Measurements from ENCODE around the gene DYNLT1.
"Not testable (repeated sequence)": the region's sequence is repeated elsewhere in the genome, so short reads cannot be mapped to it uniquely, and the experiment has no call there.

Gene DYNLT1

GRCh38 chr6:158621694-158622544 lies 22.6 kb downstream of the DYNLT1 start:
- peak in 1 of 2 experiments; percentile 17 for DNase-seq

DNA sequence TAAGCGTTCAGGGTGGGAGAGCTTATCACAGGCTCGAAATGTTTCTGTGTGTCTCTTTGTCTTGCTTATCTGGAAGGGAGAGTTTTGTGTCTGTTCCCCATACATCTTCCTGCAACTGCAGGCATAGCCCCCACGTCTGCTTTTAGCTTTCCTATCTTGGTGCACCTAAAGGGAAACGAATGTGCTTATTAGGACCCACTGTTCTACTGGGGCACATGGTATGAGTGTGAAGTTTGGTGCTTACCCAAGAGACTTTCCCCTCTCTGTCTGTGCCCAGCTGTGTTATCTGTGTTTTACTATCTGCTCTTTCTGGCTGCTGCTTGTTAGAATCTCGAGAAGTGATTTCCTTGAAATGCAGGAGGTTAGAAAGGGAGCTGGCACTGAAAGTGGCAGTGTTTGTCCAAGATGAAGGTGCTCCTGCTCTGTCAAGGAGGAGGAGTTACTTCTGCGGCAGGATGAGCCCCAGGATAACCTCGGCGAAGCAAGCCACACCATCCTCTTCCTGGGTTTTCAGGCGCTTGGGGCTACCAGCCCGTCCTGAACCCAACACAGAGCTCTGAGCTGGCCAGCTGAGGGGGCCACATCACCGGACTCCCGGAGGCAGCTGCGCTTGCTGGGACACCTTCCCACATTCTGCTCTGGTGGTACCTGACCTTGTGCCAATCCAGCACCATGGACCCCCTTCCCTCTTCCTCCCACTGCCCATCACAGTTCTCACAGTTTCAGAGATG lies 23.4 kb downstream of the DYNLT1 start:
- peak in 1 of 2 experiments; percentile 8 for DNase-seq

DNA sequence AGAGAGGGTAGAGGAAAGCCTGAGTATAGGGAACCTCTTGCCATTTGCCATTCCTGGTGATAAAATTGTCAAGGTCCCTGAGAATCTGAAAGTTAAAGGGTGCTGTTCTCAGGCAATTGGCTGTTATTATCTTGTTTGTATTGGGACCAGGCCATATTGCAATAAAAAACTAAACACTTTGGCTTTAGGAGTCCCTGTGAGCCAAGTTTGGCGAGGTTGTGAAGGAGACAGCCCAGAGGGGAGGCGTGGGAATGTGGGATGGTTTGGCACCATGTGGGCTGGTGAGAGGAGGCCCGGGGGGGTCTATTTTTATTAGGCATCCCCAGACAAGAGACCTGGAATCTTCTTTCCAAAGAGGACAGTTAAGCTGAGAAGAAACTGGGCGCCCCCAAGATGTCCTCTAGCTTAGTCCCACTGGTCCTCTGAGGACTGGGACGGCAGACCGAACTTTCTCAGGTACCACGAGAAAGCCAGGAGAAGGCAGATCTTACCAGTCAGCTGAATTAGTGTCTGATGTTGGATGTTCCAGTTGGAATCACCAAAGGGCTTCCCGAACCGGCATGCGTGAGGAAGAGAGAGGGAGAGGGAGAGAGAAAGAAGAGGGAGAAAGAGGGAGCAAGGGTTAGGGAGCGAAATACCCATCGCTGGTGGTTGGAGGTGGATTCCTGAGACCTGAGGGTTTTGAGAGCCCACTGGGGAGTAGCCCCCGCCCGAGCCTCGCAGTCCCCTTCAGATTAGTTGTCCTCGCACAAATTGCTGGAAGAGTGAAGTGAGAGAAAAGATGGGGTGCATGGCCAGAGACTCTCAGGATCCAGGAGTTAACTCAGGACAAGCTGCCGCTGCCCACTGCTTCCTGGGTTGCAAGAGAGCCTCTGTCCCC lies 24.4 kb downstream of the DYNLT1 start:
- DNase-seq, result no peak

- DNase-seq, result not testable (repeated sequence)
Measured at GRCh38 chr6:158618289-158618688, 26.3 kb downstream of the DYNLT1 start.

- not testable (repeated sequence) for DNase-seq
Measured at GRCh38 chr6:158614606-158615005, 29.9 kb downstream of the DYNLT1 start.

DNA sequence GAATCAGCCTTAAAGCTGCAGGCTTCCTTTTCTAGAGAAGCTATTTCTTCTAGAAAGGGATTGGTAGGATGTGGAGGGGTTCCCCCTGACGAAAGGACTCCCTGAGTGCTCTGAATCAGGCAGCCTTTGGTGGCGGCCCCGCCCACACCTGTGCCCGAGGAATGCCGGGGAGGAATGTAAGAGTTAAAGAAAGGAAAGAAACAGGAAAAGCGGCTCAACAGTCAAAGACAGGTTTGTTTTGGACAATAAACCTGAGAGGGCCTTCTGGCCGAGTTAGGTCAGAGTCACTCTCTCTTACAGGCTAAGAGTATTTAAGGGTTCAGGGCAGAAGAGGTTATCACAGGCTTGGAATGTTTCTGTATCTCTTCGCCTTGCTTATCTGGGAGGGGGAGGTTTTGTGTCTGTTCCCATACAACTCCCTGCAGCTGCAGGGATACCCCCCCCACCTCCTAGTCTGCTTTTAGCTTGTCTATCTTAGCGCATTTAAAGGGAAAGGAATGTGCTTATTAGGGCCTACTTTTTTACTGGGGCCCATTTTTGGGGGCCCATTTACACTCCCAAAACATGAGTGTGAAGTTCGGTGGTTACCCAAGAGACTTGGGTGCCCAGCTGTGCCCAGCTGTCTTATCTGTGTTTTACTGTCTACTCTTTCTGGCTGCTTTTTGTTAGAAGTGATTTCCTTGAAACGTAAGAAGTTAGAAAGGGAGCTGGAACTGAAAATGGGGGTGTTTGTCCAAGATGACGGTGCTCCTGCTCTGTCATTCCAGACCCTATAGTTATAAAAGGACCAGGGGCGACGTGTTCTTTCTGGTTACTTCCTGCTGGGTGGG lies 32.8 kb downstream of the DYNLT1 start:
- no peak for DNase-seq

- no peak for DNase-seq
Measured at GRCh38 chr6:158611039-158611438, 33.5 kb downstream of the DYNLT1 start.

- DNase-seq, result no peak
Measured at GRCh38 chr6:158610319-158610968, 34.1 kb downstream of the DYNLT1 start.

- DNase-seq, result no peak
Measured at GRCh38 chr6:158609455-158610155, 34.9 kb downstream of the DYNLT1 start.

DNA sequence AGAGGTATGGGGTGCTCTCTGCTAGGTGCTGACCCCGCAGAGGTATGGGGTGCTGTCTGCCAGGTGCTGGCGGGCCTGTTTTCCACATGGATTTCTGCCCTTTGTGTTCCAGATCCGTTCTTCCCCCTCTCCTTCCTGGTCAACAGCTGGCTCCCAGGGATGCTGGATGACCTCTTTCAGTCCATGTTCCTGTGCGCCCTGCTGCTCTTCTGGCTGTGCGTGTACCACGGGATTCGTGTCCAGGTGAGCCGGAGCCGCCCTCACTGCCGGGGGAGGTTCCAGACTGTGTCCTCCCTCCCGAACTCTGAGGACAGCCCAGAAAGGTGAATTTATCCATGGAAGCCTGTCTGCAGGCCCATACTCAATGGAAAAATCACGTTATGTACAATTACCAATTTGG lies 36.3 kb downstream of the DYNLT1 start:
- DNase-seq, result no peak

GRCh38 chr6:158607411-158608170 lies 37.0 kb downstream of the DYNLT1 start:
- no peak for DNase-seq

DNA sequence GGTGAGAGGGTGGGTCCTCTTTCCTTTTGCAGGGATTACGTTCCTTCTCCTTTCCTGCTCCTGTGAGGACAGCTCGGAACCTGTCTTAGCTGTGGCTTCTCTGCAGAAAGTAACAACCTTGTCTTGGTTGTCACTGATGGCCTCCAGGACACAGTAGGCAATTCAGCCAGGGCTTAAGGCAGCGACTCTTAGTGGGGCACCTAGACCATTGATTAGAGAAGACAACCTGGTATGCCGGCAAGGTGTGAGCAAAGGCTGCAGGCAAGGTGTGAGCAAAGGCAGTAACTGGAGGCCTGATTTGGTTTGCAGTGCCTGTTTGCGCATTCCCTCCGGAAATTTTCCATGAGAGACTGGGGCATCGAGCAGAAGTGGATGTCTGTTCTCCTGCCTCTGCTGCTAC lies 37.6 kb downstream of the DYNLT1 start:
- DNase-seq, result no peak

DNA sequence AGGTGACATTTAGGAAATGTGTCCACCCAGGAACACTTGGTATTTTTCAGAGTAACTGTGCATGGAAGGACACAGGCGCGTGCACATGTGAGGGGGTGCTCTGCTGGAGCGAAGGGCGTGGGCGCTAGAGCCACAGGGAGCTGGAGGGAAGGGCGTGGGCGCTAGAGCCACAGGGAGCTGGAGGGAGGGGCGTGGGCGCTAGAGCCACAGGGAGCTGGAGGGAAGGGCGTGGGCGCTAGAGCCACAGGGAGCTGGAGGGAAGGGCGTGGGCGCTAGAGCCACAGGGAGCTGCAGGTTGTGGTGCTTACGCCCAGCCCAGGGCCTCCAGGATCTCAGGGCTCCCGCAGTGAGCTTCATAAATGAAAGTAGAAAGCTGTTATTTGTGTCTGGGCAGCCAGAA lies 38.5 kb downstream of the DYNLT1 start:
- DNase-seq, result not testable (repeated sequence)

DNA sequence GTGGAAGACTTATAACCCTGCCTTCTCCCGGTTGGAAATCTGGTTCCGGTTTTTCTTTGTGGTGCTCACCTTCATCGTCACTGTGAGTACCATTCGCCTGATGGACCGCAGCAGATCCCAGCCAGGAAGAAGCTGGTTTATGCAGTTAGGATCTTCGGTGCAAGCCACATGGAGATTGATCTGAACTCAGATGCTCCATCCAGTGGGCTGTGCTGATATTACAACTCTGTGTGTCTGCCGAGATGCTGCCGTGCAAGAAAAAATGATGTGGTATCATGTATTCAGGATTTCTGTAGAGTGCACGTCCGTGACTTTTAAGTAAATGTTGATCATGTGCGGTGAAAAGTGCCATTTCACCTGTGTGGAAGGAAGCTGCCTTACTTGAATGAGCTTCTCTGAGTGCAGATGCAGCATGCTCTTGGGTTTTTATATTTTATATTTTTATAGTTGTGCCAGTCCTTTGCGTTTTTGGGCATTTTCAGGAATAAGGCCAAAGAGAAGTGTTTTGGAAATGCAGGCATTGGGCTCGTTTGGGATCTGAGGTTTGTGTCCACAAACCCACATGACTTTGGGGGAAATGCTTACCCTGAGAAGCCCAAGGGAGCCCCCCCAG lies 39.2 kb downstream of the DYNLT1 start:
- peak; percentile 69 to 73 for DNase-seq

GRCh38 chr6:158604048-158604406 lies 40.5 kb downstream of the DYNLT1 start:
- no peak for DNase-seq

GRCh38 chr6:158603261-158604047 lies 41.1 kb downstream of the DYNLT1 start:
- no peak for DNase-seq

DNA sequence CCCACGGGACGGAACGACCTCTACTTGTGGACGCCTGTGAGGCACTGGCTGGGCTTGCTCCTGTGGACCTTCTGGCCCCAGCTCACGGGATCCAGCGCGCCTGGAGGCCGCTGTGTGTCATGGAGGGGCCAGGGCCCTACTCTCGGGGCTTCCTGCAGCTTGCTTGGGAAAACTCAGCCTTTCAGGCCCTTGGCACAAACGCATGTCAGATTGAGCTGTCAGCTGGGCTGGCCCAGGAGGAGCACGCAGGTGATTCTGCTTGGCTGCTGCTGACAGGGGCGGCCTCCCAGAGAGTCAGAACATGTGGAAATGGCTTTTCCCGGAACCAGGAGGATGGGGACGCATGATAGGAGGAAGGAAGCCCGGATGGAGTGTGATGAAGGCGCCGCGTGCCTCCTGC lies 44.9 kb downstream of the DYNLT1 start:
- no peak for DNase-seq

DNA sequence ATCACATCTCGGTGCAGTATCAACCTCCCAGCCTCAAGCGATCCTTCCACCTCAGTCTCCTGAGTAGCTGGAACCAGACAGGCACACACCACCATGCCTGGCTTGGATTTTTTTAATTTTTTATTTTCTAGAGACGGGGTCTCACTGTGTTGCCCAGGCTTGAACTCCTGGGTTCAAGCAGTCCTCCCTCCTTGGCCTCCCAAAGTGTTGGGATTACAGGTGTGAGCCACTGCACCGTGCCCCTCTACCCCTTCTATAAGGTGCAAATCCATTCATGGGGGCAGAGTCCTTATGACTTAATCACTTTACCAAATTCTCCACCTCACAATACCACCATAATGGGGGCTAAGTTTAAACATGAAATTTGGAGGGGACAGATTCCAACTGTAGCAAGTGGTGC lies 47.0 kb downstream of the DYNLT1 start:
- DNase-seq, result no peak

- no peak for DNase-seq
Measured at GRCh38 chr6:158596861-158597260, 47.7 kb downstream of the DYNLT1 start.

Data from activated T-cell treated with anti-CD3 and anti-CD28 coated beads, Interleukin-2, amount 50 U/mL, for 48 hours (primary cell).